CD8-positive, alpha-beta memory T cell (primary cell): ENCODE data around the gene C8A. TPM values are rescaled to one million over a fixed set of nuclear protein-coding genes. Genes with fewer than 3 reads are reported as not detected.

Experiments
- CTCF ChIA-PET: fragments of 350-600 bp; sonication (Branson Sonifier 250); formaldehyde crosslinking; loops from one replicate; lab custom pipeline; 2021; ENCODE audit warnings: antibody characterized with exemption; lab: Charles Lee
- POLR2A ChIA-PET: fragments of 350-600 bp; sonication (Branson Sonifier 250); formaldehyde crosslinking; loops from one replicate; lab custom pipeline; 2021; ENCODE audit warnings: antibody characterized with exemption; lab: Charles Lee
- DNase-seq, 5 donors: peaks; one replicate each; pipeline versions ENCODE4 v3.0.0 to v3.0.0-alpha.2; 2020 to 2022; ENCODE audit warnings: mixed read lengths in 1 of 5
- H3K27ac ChIP-seq: one replicate; pipeline ENCODE4 v1.7.0; 2013; ENCODE audit warnings: low read depth, mild to moderate bottlenecking, low read length, moderate library complexity
- H3K27me3 ChIP-seq: 2 replicates; pipeline ENCODE4 v1.7.0; 2013; ENCODE audit warnings: low read length, mild to moderate bottlenecking; ENCODE audit not compliant: insufficient read depth, poor library complexity, severe bottlenecking
- H3K36me3 ChIP-seq: 2 replicates; pipeline ENCODE4 v1.7.0; 2013; ENCODE audit warnings: mild to moderate bottlenecking, low read length, moderate library complexity; ENCODE audit not compliant: insufficient read depth
- H3K4me1 ChIP-seq: 2 replicates; pipeline ENCODE4 v1.7.0; 2013; ENCODE audit warnings: mild to moderate bottlenecking, low read length, moderate library complexity; ENCODE audit not compliant: insufficient read depth
- H3K4me3 ChIP-seq: 2 replicates; pipeline ENCODE4 v1.7.0; 2013; ENCODE audit warnings: mild to moderate bottlenecking, low read length
- H3K9me3 ChIP-seq: 2 replicates; pipeline ENCODE4 v1.7.0; 2013; ENCODE audit warnings: mild to moderate bottlenecking, low read length
- H3K27ac Mint-ChIP-seq, 8 donors: one replicate each; pipeline ENCODE4 v1.8.0; 2020 to 2021; ENCODE audit warnings: mixed read lengths in 8 of 8, mild to moderate bottlenecking in 6 of 8, inconsistent platforms in 3 of 8, moderate library complexity in 3 of 8
- H3K27me3 Mint-ChIP-seq, 2 donors: one replicate each; pipeline ENCODE4 v1.8.0; 2020 to 2021; ENCODE audit warnings: mixed read lengths in 2 of 2, mild to moderate bottlenecking in 1 of 2, moderate library complexity in 1 of 2
- H3K36me3 Mint-ChIP-seq, 3 donors: one replicate each; pipeline ENCODE4 v1.8.0; 2020 to 2021; ENCODE audit warnings: mixed read lengths in 3 of 3, inconsistent platforms in 1 of 3, mild to moderate bottlenecking in 1 of 3
- H3K4me1 Mint-ChIP-seq, 3 donors: one replicate each; pipeline ENCODE4 v1.8.0; 2020 to 2021; ENCODE audit warnings: mixed read lengths in 3 of 3, inconsistent platforms in 1 of 3, mild to moderate bottlenecking in 1 of 3
- H3K4me3 Mint-ChIP-seq, 7 donors: one replicate each; pipeline ENCODE4 v1.8.0; 2020 to 2021; ENCODE audit warnings: mixed read lengths in 7 of 7, mild to moderate bottlenecking in 6 of 7, moderate library complexity in 4 of 7, inconsistent platforms in 2 of 7
- H3K9me3 Mint-ChIP-seq, 5 donors: one replicate each; pipeline ENCODE4 v1.8.0; 2020 to 2022; ENCODE audit warnings: mixed read lengths in 5 of 5, mild to moderate bottlenecking in 3 of 5, moderate library complexity in 2 of 5, inconsistent platforms in 1 of 5
- polyA plus RNA-seq: library from polyadenylated mRNA; unstranded; fragments of 300-500 nt; fragmentation: Illumina TruSeq; gene quantifications from one replicate; pipeline ENCODE4 v1.2.3, GENCODE V29; 2021
- total RNA-seq, 2 experiments: library from RNA; stranded (reverse); gene quantifications; one replicate each; pipeline ENCODE4 v1.2.3, GENCODE V29; 2021

Gene C8A
- total and polyA plus RNA-seq, 3 experiments from 2014 or later, result not detected

DNA sequence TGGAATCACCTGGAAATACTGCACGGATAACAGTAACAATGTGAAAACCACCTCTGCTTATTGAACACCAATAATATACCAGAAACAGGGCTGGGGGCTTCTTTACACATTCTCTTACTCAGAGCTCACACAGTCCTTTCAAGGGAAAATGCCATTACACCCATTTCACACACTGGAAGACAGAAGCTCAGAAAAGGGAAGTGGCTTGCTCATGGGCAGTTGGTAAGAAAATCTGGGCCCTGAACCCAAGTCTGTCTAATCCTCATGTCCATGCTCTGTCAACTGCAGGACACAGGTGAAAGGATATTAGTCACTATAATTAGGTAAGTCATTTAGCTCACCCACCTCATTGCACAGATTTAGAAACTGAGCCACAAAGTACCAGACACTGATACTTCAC lies 18.6 kb downstream of the C8A start:
- H3K36me3 ChIP-seq, result no peaks in the 10 kb centered on the region
- no peak overlapping the region for H3K27ac Mint-ChIP-seq
- peaks cover 3 to 15% of the 10 kb centered on the region in 2 donors for H3K27me3 Mint-ChIP-seq
- peaks cover 0 to 2% (median 0%) of the 10 kb centered on the region in 3 donors for H3K4me1 Mint-ChIP-seq
- ChIA-PET CTCF (no interaction called here), POLR2A (no interaction called here)
- H3K36me3 Mint-ChIP-seq, result no peaks in the 10 kb centered on the region
- H3K9me3 Mint-ChIP-seq, result peaks cover 0 to 2% (median 0%) of the 10 kb centered on the region in 5 donors
- DNase-seq, result no peak
- no peak overlapping the region for H3K4me3 ChIP-seq
- H3K27me3 ChIP-seq, result no peaks in the 10 kb centered on the region
- H3K4me1 ChIP-seq, result no peaks in the 10 kb centered on the region
- no peak overlapping the region for H3K4me3 Mint-ChIP-seq
- no peaks in the 10 kb centered on the region for H3K9me3 ChIP-seq
- no peak overlapping the region for H3K27ac ChIP-seq

DNA sequence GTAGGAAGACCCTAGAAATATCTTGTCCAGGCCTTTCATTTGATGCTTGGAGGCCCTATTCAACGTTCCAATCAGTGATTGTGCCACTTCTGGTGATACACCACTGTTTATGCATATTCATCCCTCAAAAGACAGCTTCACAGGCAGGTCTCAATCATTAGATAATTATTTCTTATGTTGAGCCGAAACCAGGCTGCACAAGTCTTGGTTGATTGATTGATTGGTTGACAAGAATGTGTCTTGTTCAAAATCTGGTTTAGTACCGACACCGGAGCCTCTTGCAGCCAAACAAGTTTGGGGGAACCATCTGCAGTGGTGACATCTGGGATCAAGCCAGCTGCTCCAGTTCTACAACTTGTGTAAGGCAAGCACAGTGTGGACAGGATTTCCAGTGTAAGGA lies 20.1 kb downstream of the C8A start:
- Histone ChIP-seq H3K27ac (no peak overlapping the region), H3K9me3 (no peaks in the 10 kb centered on the region), H3K36me3 (no peaks in the 10 kb centered on the region), H3K4me3 (no peak overlapping the region), H3K27me3 (no peaks in the 10 kb centered on the region), H3K4me1 (no peaks in the 10 kb centered on the region)
- H3K9me3 Mint-ChIP-seq, result peaks cover 0 to 2% (median 0%) of the 10 kb centered on the region in 5 donors
- ChIA-PET CTCF (no interaction called here), POLR2A (no interaction called here)
- peaks cover 3% of the 10 kb centered on the region in 2 donors for H3K27me3 Mint-ChIP-seq
- peaks cover 0 to 2% (median 0%) of the 10 kb centered on the region in 3 donors for H3K4me1 Mint-ChIP-seq
- no peak for DNase-seq
- no peak overlapping the region for H3K27ac Mint-ChIP-seq
- no peaks in the 10 kb centered on the region for H3K36me3 Mint-ChIP-seq
- no peak overlapping the region for H3K4me3 Mint-ChIP-seq

DNA sequence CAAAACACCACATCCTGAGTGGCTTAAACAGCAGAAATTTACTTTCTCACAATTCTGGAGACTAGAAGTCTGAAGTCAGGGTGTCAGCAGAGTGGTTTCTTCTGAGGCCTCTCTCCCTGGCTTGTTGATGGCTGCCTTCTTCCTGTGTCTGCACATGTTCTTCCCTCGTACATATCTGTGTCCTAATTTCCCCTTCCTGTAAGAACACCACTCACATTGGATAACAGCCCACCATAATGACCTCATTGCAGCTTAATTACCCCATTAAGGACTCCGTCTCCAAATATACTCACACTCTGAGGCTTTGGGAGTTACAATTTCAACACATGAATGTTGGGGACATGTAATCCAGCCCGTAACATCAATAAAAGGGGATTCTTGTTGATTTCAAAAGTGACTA lies 23.4 kb downstream of the C8A start:
- Mint-ChIP-seq H3K27ac (peak overlapping the region in 5 of 8 donors; percentile 1 to 59 (median 18)), H3K36me3 (no peaks in the 10 kb centered on the region), H3K9me3 (peaks cover 0 to 2% (median 0%) of the 10 kb centered on the region in 5 donors), H3K4me3 (no peak overlapping the region), H3K4me1 (peaks cover 0 to 2% (median 0%) of the 10 kb centered on the region in 3 donors), H3K27me3 (peaks cover 0 to 2% of the 10 kb centered on the region in 2 donors)
- DNase-seq, result no peak
- POLR2A ChIA-PET, result no interaction called here
- Histone ChIP-seq H3K36me3 (no peaks in the 10 kb centered on the region), H3K4me1 (no peaks in the 10 kb centered on the region), H3K27ac (no peak overlapping the region), H3K9me3 (no peaks in the 10 kb centered on the region), H3K27me3 (no peaks in the 10 kb centered on the region), H3K4me3 (no peak overlapping the region)
- CTCF ChIA-PET, result no interaction called here

DNA sequence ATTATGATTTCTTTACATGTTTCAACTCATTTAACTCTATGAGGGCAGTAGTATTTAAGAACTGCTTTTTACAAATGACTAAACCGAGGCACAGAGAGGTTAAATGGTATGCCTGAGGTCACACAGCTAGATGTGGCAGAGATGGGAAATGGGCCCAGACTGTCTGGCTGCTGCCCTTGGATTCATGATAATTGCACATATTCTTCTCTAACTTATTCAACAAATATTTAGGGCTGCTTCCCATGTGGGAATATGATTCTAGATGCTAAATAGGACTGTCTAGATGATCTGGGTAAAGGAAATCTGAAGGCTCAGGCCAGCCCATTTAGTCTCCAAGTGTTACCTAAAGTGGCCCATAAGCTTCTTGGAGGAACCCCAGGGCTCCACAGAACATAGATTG lies 26.2 kb downstream of the C8A start:
- H3K27ac ChIP-seq, result no peak overlapping the region
- H3K27ac Mint-ChIP-seq, result no peak overlapping the region
- H3K4me3 Mint-ChIP-seq, result no peak overlapping the region
- H3K4me3 ChIP-seq, result no peak overlapping the region
- H3K27me3 Mint-ChIP-seq, result no peaks in the 10 kb centered on the region
- DNase-seq, result no peak
- no peaks in the 10 kb centered on the region for H3K27me3 ChIP-seq
- H3K9me3 Mint-ChIP-seq, result peaks cover 0 to 2% (median 0%) of the 10 kb centered on the region in 5 donors
- no peaks in the 10 kb centered on the region for H3K36me3 ChIP-seq
- H3K4me1 Mint-ChIP-seq, result peaks cover 0 to 2% (median 0%) of the 10 kb centered on the region in 3 donors
- H3K4me1 ChIP-seq, result no peaks in the 10 kb centered on the region
- H3K36me3 Mint-ChIP-seq, result no peaks in the 10 kb centered on the region
- ChIA-PET POLR2A (no interaction called here), CTCF (no interaction called here)
- H3K9me3 ChIP-seq, result no peaks in the 10 kb centered on the region

DNA sequence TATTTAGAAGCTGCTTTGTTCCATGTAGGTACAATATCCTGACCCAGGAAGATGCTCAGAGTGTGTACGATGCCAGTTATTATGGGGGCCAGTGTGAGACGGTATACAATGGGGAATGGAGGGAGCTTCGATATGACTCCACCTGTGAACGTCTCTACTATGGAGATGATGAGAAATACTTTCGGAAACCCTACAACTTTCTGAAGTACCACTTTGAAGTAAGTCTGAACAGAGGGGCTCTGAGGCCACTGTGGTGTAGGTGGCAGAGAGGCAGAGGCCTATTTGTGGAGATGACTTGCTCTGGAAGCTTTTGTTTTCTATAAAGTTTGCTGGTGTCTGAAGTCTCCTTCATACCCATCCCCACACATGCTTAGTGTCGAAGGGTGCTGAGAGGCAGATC lies 26.8 kb downstream of the C8A start:
- Histone ChIP-seq H3K27ac (no peak overlapping the region), H3K9me3 (no peaks in the 10 kb centered on the region), H3K27me3 (no peaks in the 10 kb centered on the region), H3K4me3 (no peak overlapping the region), H3K4me1 (no peaks in the 10 kb centered on the region), H3K36me3 (no peaks in the 10 kb centered on the region)
- H3K36me3 Mint-ChIP-seq, result no peaks in the 10 kb centered on the region
- POLR2A ChIA-PET, result no interaction called here
- H3K4me1 Mint-ChIP-seq, result peaks cover 0 to 2% (median 0%) of the 10 kb centered on the region in 3 donors
- H3K27ac Mint-ChIP-seq, result peak overlapping the region in 1 of 8 donors; percentile 8
- CTCF ChIA-PET, result no interaction called here
- no peak overlapping the region for H3K4me3 Mint-ChIP-seq
- peaks cover 0 to 2% (median 0%) of the 10 kb centered on the region in 5 donors for H3K9me3 Mint-ChIP-seq
- DNase-seq, result no peak
- H3K27me3 Mint-ChIP-seq, result no peaks in the 10 kb centered on the region

DNA sequence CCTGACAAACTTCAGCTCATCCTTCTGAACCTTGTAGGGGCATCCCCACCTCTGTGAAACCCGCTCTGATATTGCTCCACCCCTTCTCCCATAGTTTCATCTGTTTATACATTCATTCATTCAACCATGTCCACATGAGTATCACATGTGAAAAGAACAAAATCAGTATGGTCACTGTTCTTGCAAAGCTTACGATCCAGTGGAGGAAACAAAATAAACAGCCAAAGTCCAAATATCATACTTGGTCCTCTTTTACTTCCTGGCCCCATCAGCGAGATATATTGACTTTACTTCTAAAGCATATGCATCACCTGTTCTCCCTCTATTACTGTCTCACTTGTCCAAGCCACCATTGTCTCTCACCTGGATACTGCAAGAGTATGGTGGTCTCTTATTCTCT lies 35.6 kb downstream of the C8A start:
- no peak overlapping the region for H3K27ac ChIP-seq
- H3K36me3 ChIP-seq, result no peaks in the 10 kb centered on the region
- Mint-ChIP-seq H3K27me3 (no peaks in the 10 kb centered on the region), H3K27ac (no peak overlapping the region), H3K36me3 (no peaks in the 10 kb centered on the region), H3K4me1 (no peaks in the 10 kb centered on the region), H3K4me3 (no peak overlapping the region), H3K9me3 (peaks cover 0 to 6% (median 0%) of the 10 kb centered on the region in 5 donors)
- no peaks in the 10 kb centered on the region for H3K27me3 ChIP-seq
- POLR2A ChIA-PET, result no interaction called here
- CTCF ChIA-PET, result no interaction called here
- no peaks in the 10 kb centered on the region for H3K4me1 ChIP-seq
- DNase-seq, result no peak
- no peak overlapping the region for H3K4me3 ChIP-seq
- H3K9me3 ChIP-seq, result no peaks in the 10 kb centered on the region

DNA sequence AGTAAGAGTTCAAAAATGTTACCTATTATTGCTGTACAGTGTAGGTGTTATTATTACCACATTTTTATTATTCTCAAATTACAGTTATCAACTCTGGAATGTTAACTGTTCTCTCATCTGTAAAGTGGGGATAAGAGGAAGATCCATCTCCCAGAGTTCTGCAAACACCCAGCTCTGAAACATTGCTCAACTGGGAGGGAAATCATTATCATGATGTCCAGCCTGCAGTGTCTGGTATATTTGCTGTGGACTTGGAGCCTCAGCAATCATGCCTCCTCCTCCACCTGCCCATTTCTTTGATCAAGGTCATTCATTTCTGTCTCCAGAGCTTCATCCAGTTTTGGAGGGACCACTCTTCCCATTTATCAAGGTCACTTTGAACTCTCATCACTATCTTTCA lies 39.4 kb downstream of the C8A start:
- no peaks in the 10 kb centered on the region for H3K36me3 Mint-ChIP-seq
- H3K4me1 Mint-ChIP-seq, result no peaks in the 10 kb centered on the region
- CTCF ChIA-PET, result no interaction called here
- H3K27me3 Mint-ChIP-seq, result no peaks in the 10 kb centered on the region
- no peak overlapping the region for H3K27ac Mint-ChIP-seq
- H3K27me3 ChIP-seq, result no peaks in the 10 kb centered on the region
- no peaks in the 10 kb centered on the region for H3K4me1 ChIP-seq
- H3K9me3 ChIP-seq, result no peaks in the 10 kb centered on the region
- H3K4me3 ChIP-seq, result no peak overlapping the region
- no peak overlapping the region for H3K4me3 Mint-ChIP-seq
- H3K36me3 ChIP-seq, result no peaks in the 10 kb centered on the region
- POLR2A ChIA-PET, result no interaction called here
- no peak overlapping the region for H3K27ac ChIP-seq
- H3K9me3 Mint-ChIP-seq, result peaks cover 0 to 6% (median 0%) of the 10 kb centered on the region in 5 donors
- no peak for DNase-seq

DNA sequence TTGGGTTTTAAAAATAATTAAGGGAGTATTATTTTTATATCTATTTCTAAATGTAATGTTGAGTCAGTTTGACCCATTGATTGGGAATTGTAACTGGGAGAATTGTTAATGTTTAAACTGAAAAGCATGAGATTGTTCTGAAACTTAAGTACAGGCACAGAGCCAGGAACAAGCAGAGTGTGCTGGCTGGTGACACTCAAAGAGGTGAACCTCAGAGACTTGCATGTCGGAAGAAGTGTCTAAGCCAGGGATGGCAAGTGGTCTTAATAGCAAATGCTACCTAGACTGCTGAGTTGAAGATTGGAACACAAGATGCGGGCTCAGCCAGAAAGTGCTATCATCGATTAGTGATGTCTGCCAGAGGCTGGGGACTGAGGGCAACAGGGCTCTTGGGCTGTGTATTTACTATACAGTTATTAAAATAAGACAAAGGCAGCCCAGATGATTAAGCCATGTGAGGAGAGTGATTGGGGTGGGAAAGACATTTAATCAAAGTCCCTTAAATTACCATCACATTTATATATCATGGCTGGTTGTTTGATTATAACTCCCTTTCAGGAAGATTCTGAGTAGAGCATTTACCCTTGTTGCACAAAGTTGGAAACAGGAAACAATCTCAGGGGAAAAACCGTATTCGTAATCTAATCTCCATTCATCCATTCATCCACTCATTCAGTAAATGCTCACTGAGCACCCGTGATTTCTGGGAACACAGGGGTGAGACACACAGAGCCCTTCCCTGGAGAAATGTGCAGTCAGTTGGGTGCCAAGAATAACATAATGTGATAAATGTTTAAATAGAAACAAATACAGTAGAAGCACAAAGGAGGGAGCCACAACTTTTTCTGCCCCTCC lies 42.8 kb downstream of the C8A start:
- CTCF ChIA-PET, result no interaction called here
- no peak for DNase-seq
- no peaks in the 10 kb centered on the region for H3K27me3 Mint-ChIP-seq
- Histone ChIP-seq H3K4me1 (no peaks in the 10 kb centered on the region), H3K36me3 (no peaks in the 10 kb centered on the region), H3K9me3 (no peaks in the 10 kb centered on the region), H3K27ac (no peak overlapping the region), H3K27me3 (no peaks in the 10 kb centered on the region), H3K4me3 (no peak overlapping the region)
- peaks cover 0 to 6% (median 0%) of the 10 kb centered on the region in 5 donors for H3K9me3 Mint-ChIP-seq
- no peaks in the 10 kb centered on the region for H3K4me1 Mint-ChIP-seq
- H3K27ac Mint-ChIP-seq, result no peak overlapping the region
- POLR2A ChIA-PET, result no interaction called here
- H3K36me3 Mint-ChIP-seq, result no peaks in the 10 kb centered on the region
- no peak overlapping the region for H3K4me3 Mint-ChIP-seq
